NCI-H128 (cell line): ENCODE data around the gene KLF7.

Experiments used
- DNase-seq: peaks from one replicate; lab custom pipeline; 2025; ENCODE audit not compliant: unreplicated experiment; lab: John Stamatoyannopoulos, UW

Gene KLF7

GRCh38 chr2:207097278-207097677 lies 68.5 kb downstream of the KLF7 start:
- DNase-seq = no peak

- no peak for DNase-seq
These were observed 69.8 kb downstream of the KLF7 start for GRCh38 chr2:207095963-207096362.

GRCh38 chr2:207093234-207093633 lies 72.5 kb downstream of the KLF7 start:
- DNase-seq = no peak

- DNase-seq = no peak
These were observed 72.9 kb downstream of the KLF7 start for GRCh38 chr2:207092818-207093217.

- no peak for DNase-seq
These were observed 73.8 kb downstream of the KLF7 start for GRCh38 chr2:207091928-207092327.

- DNase-seq = no peak
These were observed 74.6 kb downstream of the KLF7 start for GRCh38 chr2:207091176-207091575.

- DNase-seq = no peak
These were observed 75.4 kb downstream of the KLF7 start for GRCh38 chr2:207090389-207090788.

- no peak for DNase-seq
These were observed 76.9 kb downstream of the KLF7 start for GRCh38 chr2:207088839-207089238.

- DNase-seq = no peak
These were observed 77.5 kb downstream of the KLF7 start for GRCh38 chr2:207088276-207088675.

GRCh38 chr2:207087046-207087902 lies 78.5 kb downstream of the KLF7 start:
- DNase-seq = no peak

- DNase-seq = no peak
These were observed 79.6 kb downstream of the KLF7 start for GRCh38 chr2:207086136-207086535.

GRCh38 chr2:207085110-207085509 lies 80.6 kb downstream of the KLF7 start:
- no peak for DNase-seq

GRCh38 chr2:207083361-207084110 lies 82.2 kb downstream of the KLF7 start:
- no peak for DNase-seq

GRCh38 chr2:207082619-207083018 lies 83.1 kb downstream of the KLF7 start:
- no peak for DNase-seq

GRCh38 chr2:207078186-207078798 lies 87.5 kb downstream of the KLF7 start:
- DNase-seq = no peak

GRCh38 chr2:207077266-207077665 lies 88.5 kb downstream of the KLF7 start:
- DNase-seq = no peak

- no peak for DNase-seq
These were observed 90.3 kb downstream of the KLF7 start for GRCh38 chr2:207075456-207075855.

- DNase-seq = no peak
These were observed 91.7 kb downstream of the KLF7 start for GRCh38 chr2:207073801-207074678.

GRCh38 chr2:207073412-207073800 lies 92.3 kb downstream of the KLF7 start:
- no peak for DNase-seq

GRCh38 chr2:207072571-207072970 lies 93.2 kb downstream of the KLF7 start:
- no peak for DNase-seq

- DNase-seq = no peak
These were observed 93.9 kb downstream of the KLF7 start for GRCh38 chr2:207071820-207072219.
